GM19035 (cell line): Measurements from ENCODE around the gene TTC28.
"Not testable (repeated sequence)": the region's sequence is repeated elsewhere in the genome, so short reads cannot be mapped to it uniquely, and the experiment has no call there.

ENCODE experiments used
- ATAC-seq: cut with Tn5 transposase; IDR thresholded peaks from one replicate; pipeline ENCODE4 v1.9.1; 2021; ENCODE audit not compliant: unreplicated experiment

The TTC28 gene

GRCh38 chr22:28679611-28680287 is at the start of gene TTC28:
TTC28 (minus strand) TSS chr22:28679840; CDS start chr22:28679723, 117 bp downstream.
- not testable (repeated sequence) for ATAC-seq

- no peak for ATAC-seq
Measured at GRCh38 chr22:28728621-28729313, 49.1 kb upstream of the TTC28 start.

- ATAC-seq, result no peak
Measured at GRCh38 chr22:28728002-28728401, 48.4 kb upstream of the TTC28 start.

- no peak for ATAC-seq
Measured at GRCh38 chr22:28718044-28718443, 38.4 kb upstream of the TTC28 start.

- ATAC-seq, result no peak
Measured at GRCh38 chr22:28716686-28717085, 37.0 kb upstream of the TTC28 start.

- ATAC-seq, result no peak
Measured at GRCh38 chr22:28715611-28716010, 36.0 kb upstream of the TTC28 start.

GRCh38 chr22:28714043-28714628 is 34.5 kb upstream of the TTC28 start:
- ATAC-seq, result no peak

- no peak for ATAC-seq
Measured at GRCh38 chr22:28711820-28712777, 32.5 kb upstream of the TTC28 start.

GRCh38 chr22:28711341-28711740 is 31.7 kb upstream of the TTC28 start:
- ATAC-seq, result no peak

GRCh38 chr22:28710576-28711191 is 31.0 kb upstream of the TTC28 start:
- no peak for ATAC-seq

GRCh38 chr22:28710107-28710506 is 30.5 kb upstream of the TTC28 start:
- no peak for ATAC-seq

GRCh38 chr22:28706845-28707244 is 27.2 kb upstream of the TTC28 start:
- ATAC-seq, result no peak

- ATAC-seq, result no peak
Measured at GRCh38 chr22:28703436-28703835, 23.8 kb upstream of the TTC28 start.

GRCh38 chr22:28702891-28703290 is 23.3 kb upstream of the TTC28 start:
- ATAC-seq, result no peak

GRCh38 chr22:28693041-28693760 is 13.6 kb upstream of the TTC28 start:
- ATAC-seq, result not testable (repeated sequence)

GRCh38 chr22:28689796-28690195 is 10.2 kb upstream of the TTC28 start:
- not testable (repeated sequence) for ATAC-seq

- ATAC-seq, result not testable (repeated sequence)
Measured at GRCh38 chr22:28682966-28683365, 3.3 kb upstream of the TTC28 start.

- ATAC-seq, result not testable (repeated sequence)
Measured at GRCh38 chr22:28680813-28681490, 1.3 kb upstream of the TTC28 start.
